NOMO-1 (cell line): ENCODE results near the gene OTUD3.
"Not testable (repeated sequence)": the region's sequence is repeated elsewhere in the genome, so short reads cannot be mapped to it uniquely, and the experiment has no call there.

Source experiments
- DNase-seq, 2 experiments: peaks; one replicate each; lab custom pipeline; 2025; ENCODE audit not compliant: unreplicated experiment in 2 of 2; lab: John Stamatoyannopoulos, UW

OTUD3 gene

GRCh38 chr1:19882111-19883071 lies at the start of gene OTUD3:
TSS of gene OTUD3 (plus strand) at chr1:19882395. CDS start at chr1:19882514, 119 bp downstream.
- DNase-seq = peak; percentile 97 to 98

GRCh38 chr1:19835578-19835977 lies 46.6 kb upstream of the OTUD3 start:
- no peak for DNase-seq

GRCh38 chr1:19837866-19838265 lies 44.3 kb upstream of the OTUD3 start:
- DNase-seq = no peak

GRCh38 chr1:19840228-19840627 lies 42.0 kb upstream of the OTUD3 start:
- DNase-seq = no peak

- no peak for DNase-seq
Measured at GRCh38 chr1:19844731-19845495, 37.3 kb upstream of the OTUD3 start.

GRCh38 chr1:19845555-19845954 lies 36.6 kb upstream of the OTUD3 start:
- DNase-seq = no peak

- no peak for DNase-seq
Measured at GRCh38 chr1:19846338-19846737, 35.9 kb upstream of the OTUD3 start.

GRCh38 chr1:19847334-19847733 lies 34.9 kb upstream of the OTUD3 start:
- DNase-seq = not testable (repeated sequence)

- DNase-seq = not testable (repeated sequence)
Measured at GRCh38 chr1:19849307-19849706, 32.9 kb upstream of the OTUD3 start.

- DNase-seq = no peak
Measured at GRCh38 chr1:19850214-19850613, 32.0 kb upstream of the OTUD3 start.

GRCh38 chr1:19852036-19852435 lies 30.2 kb upstream of the OTUD3 start:
- no peak for DNase-seq

GRCh38 chr1:19854866-19855265 lies 27.3 kb upstream of the OTUD3 start:
- no peak for DNase-seq

- peak in 1 of 2 experiments; percentile 25 for DNase-seq
Measured at GRCh38 chr1:19858893-19859292, 23.3 kb upstream of the OTUD3 start.

- DNase-seq = no peak
Measured at GRCh38 chr1:19859876-19860275, 22.3 kb upstream of the OTUD3 start.

- no peak for DNase-seq
Measured at GRCh38 chr1:19860418-19860817, 21.8 kb upstream of the OTUD3 start.

GRCh38 chr1:19861034-19861433 lies 21.2 kb upstream of the OTUD3 start:
- no peak for DNase-seq

GRCh38 chr1:19861842-19862530 lies 20.2 kb upstream of the OTUD3 start:
- DNase-seq = no peak

GRCh38 chr1:19862944-19863343 lies 19.3 kb upstream of the OTUD3 start:
- DNase-seq = no peak

- DNase-seq = no peak
Measured at GRCh38 chr1:19864570-19865160, 17.5 kb upstream of the OTUD3 start.

- DNase-seq = no peak
Measured at GRCh38 chr1:19866029-19866428, 16.2 kb upstream of the OTUD3 start.

GRCh38 chr1:19866758-19867157 lies 15.4 kb upstream of the OTUD3 start:
- DNase-seq = no peak
